GM04504 (cell line): ENCODE data around the gene PTPN18.
"Not testable (repeated sequence)": the region's sequence is repeated elsewhere in the genome, so short reads cannot be mapped to it uniquely, and the experiment has no call there.

Source experiments
- DNase-seq: peaks from one replicate; pipeline ENCODE4 v3.0.0-alpha.2; 2012; ENCODE audit warnings: low read depth

The PTPN18 gene

GRCh38 chr2:130355578-130356431 is at the start of gene PTPN18:
Gene PTPN18 (plus strand): TSS chr2:130356056. CDS start chr2:130356108, 52 bp downstream.
- peak; percentile 85 for DNase-seq

- DNase-seq = no peak
Measured at GRCh38 chr2:130307850-130308249, 48.0 kb upstream of the PTPN18 start.

- no peak for DNase-seq
Measured at GRCh38 chr2:130310881-130311280, 45.0 kb upstream of the PTPN18 start.

GRCh38 chr2:130313812-130314334 is 42.0 kb upstream of the PTPN18 start:
- DNase-seq = no peak

GRCh38 chr2:130314377-130314776 is 41.5 kb upstream of the PTPN18 start:
- no peak for DNase-seq

- no peak for DNase-seq
Measured at GRCh38 chr2:130316596-130316995, 39.3 kb upstream of the PTPN18 start.

GRCh38 chr2:130318906-130319305 is 37.0 kb upstream of the PTPN18 start:
- DNase-seq = no peak

- no peak for DNase-seq
Measured at GRCh38 chr2:130319536-130319935, 36.3 kb upstream of the PTPN18 start.

- peak; percentile 44 for DNase-seq
Measured at GRCh38 chr2:130327703-130328527, 27.9 kb upstream of the PTPN18 start.

GRCh38 chr2:130328710-130329109 is 27.1 kb upstream of the PTPN18 start:
- no peak for DNase-seq

- DNase-seq = peak; percentile 64
Measured at GRCh38 chr2:130332271-130333073, 23.4 kb upstream of the PTPN18 start.

- DNase-seq = not testable (repeated sequence)
Measured at GRCh38 chr2:130333253-130333652, 22.6 kb upstream of the PTPN18 start.

- DNase-seq = no peak
Measured at GRCh38 chr2:130334026-130334425, 21.8 kb upstream of the PTPN18 start.

- DNase-seq = no peak
Measured at GRCh38 chr2:130335226-130335625, 20.6 kb upstream of the PTPN18 start.

GRCh38 chr2:130336150-130336876 is 19.5 kb upstream of the PTPN18 start:
- DNase-seq = no peak

GRCh38 chr2:130336877-130337734 is 18.8 kb upstream of the PTPN18 start:
- peak; percentile 53 for DNase-seq

GRCh38 chr2:130337735-130338325 is 18.0 kb upstream of the PTPN18 start:
- DNase-seq = no peak

GRCh38 chr2:130338793-130339345 is 17.0 kb upstream of the PTPN18 start:
- DNase-seq = no peak
